GM18909 (cell line): ENCODE results near the gene SLC1A5.

ENCODE experiments used
- ATAC-seq: cut with Tn5 transposase; IDR thresholded peaks from one replicate; pipeline ENCODE4 v1.9.1; 2021; ENCODE audit warnings: mild to moderate bottlenecking; ENCODE audit not compliant: unreplicated experiment, poor library complexity

SLC1A5 gene

GRCh38 chr19:46745521-46746280 lies 42.7 kb downstream of the SLC1A5 start, which contains the start of gene FKRP:
Gene FKRP (plus strand): TSS chr19:46746057. CDS start chr19:46755451, 9,394 bp downstream.
- peak; percentile 36 for ATAC-seq

- no peak for ATAC-seq
Observed at GRCh38 chr19:46745030-46745429, 43.4 kb downstream of the SLC1A5 start.

DNA sequence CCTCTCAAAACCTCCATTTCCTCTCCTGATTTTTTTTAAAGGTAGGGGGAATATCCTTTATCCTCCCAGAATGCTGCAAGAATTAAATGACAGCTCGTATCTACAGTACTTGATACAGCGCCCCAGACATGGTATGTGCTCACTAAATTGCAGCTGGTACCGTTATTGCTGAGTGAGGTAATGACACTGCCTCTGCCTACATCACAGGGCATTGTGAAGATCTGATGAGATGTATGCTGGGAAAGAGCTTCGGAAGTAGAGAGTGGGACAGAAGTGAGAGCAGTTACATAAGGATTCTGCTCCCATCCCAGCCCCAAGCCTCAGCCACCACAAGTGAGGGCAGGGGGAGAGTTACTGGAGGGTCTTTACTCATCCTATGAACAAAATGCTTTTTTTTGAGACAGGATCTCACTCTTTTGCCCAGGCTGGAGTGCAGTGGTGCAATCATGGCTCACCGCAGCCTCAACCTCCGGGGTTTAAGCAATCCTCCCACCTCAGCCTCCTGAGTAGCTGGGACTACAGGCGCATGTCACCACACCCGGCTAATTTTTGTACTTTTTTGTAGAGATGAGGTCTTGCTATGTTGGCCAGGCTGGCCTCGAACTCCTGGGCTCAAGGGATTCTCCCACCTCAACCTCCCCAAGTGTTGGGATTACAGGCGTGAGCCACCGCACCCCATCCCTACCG lies 44.2 kb downstream of the SLC1A5 start:
- ATAC-seq: no peak

GRCh38 chr19:46742926-46743480 lies 45.4 kb downstream of the SLC1A5 start:
- no peak for ATAC-seq

GRCh38 chr19:46741447-46741846 lies 46.9 kb downstream of the SLC1A5 start:
- no peak for ATAC-seq

GRCh38 chr19:46739290-46739771 lies 49.1 kb downstream of the SLC1A5 start:
- ATAC-seq: no peak

GRCh38 chr19:46737761-46738171 lies 50.6 kb downstream of the SLC1A5 start:
- ATAC-seq: no peak

- no peak for ATAC-seq
Observed at GRCh38 chr19:46737298-46737654, 51.1 kb downstream of the SLC1A5 start.

GRCh38 chr19:46736531-46737297 lies 51.7 kb downstream of the SLC1A5 start:
- no peak for ATAC-seq

DNA sequence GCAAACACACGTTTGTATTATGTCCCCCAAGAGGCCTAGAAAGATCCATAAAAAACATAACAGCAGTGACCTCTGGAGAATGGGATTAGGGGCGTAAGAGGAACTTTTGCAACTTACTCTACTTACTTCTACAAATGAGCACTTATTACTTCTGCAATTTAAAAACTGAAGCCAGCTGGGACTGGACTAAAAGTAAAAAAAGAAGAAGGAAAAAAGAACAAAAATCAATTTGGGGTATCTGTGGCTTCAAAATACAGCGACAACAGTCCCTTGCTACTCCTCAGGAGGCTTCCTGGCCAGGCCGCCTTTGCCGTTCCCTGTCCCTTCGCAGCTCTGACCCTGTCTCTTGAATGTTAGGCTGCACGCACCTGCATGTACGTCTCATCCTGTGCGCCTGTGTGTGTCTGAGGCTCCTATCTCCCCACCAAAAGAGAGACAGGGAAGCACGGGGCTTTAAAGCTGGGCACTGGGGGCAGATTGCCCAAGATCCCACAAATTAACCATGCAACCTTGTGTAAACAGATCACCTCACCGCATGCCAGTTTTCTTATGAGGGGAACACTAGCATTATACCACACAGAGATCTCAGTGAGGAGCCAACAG lies 54.6 kb downstream of the SLC1A5 start:
- ATAC-seq: no peak

DNA sequence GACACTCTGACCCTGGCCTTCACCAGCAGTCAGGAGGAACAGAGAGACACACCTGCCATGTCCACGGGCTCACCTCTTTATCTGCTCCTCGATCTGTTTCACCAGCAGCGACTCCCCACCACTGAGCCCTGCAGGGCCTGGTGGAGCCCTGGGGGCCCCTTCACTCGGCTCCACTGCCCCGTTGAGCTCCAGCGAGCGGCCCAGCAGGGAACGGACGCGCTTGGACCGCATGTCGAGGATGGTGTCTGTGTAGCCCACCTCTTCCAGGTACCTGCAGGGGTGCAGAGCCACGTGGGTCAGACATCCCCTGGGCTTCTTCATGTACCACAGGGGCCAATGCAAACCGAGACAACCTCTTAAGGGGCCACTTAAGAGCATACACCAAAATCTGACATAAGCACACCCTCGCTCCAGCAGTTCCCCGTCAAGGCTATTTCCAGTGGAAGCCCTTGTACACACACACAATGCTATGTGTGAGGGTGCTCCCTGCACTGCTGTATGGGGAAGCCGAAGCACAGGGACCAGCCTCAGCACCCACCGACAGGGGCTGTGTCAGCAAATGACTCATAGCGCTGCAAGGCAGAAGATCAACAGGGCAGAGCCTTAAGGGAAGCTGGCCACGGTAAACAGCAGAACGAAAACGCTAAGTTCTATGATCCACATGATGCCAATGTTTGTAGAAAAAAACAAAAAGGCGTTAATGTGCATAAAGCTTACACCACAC lies 55.3 kb downstream of the SLC1A5 start:
- no peak for ATAC-seq

DNA sequence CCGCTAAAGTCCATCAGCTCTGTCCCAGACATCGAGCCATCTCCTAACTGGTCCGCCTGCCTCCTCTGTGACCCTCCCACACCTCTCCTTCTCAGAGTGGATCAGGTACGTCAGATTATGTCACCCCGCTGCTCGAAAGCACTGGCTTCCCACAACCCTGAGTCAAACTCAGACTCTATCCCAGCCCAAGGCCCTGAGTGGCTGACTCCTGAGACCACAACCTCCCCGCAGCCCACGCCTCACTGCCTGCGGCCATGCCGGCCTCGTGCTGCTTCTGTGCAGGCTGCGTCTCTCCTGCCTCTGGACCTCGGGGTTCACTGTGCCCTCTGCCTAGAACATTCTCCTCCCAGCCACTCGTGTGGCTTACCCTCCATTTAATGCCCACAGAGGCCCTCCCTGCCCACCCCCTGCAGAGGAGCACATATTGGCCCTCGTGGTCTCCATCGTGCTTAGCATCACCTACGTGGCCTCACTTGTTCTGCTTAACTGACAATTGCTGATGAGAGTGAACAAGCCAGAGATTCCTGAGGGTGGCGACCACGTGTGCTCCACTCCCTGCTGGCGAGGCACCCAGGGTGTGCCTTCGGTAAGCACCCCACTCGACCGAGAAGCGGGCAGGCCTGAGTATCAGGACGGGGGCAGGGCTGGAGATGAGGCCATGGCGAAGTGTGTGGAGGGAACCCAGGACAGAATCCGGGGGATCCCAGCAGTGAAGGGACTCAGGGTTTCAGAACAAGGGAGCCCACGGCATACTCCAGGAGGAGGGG lies 56.0 kb downstream of the SLC1A5 start:
- ATAC-seq: no peak

DNA sequence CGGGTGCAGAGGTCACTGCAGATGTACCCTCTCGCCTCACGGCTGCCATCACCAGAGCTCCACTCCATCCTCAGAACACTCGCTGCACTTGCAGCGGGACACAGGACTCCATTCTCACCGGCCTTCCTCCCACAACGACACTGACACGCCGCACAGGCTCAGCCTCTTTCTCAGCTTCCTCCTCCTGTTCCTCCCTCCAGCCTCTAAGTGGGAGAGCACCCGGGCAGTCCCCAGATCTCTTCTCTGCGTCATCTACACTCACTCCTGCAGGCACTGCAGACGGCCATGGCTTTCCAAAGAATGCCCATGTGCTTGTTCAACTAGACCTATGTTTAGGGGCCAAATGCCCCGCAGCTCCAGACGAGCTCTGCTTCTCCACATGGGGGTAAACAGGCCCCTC lies 56.8 kb downstream of the SLC1A5 start:
- ATAC-seq: no peak

DNA sequence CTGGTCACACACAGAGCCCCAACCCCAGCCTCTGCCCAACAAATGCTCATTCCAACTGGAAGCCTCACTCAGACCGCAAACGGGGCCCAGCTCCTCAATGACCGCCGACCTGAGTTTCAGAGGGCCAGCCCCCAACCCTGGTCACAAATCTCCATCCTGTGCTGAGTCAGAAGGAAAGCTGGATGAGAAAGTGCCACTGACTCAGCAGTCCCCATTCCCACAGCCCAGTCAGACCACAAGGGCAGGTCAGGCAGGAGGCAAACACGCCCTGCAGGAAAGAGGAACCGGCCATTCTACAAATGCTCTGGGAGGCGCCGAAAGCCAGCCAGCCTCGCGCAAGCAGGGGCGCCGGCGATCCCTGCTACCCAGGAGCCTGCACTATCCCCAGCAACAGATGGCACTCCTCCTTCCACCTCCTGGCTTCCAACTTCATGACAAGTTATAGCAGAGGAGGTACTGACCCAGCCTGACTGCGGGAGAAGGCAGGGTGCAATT lies 57.3 kb downstream of the SLC1A5 start:
- ATAC-seq: no peak

DNA sequence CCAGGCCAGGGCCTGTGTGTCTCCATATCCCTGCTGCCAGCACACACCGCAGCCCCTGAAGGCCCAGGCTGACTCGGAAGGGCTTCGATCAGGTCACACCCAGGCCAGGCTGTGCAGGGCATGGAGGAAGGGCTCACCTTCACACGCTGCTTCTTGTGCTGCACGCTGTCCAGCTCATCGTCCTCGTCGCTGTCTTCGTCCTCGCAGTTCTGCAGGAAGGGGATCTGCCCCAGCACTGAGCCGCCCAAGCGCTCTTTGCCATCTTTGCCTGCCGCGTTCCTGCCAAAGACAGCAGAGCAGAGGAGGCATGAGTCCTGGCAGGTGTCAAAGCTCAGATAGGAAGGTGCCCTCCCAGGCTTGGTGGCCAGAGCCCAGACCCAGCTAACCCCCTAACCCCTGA lies 57.8 kb downstream of the SLC1A5 start:
- ATAC-seq: no peak

DNA sequence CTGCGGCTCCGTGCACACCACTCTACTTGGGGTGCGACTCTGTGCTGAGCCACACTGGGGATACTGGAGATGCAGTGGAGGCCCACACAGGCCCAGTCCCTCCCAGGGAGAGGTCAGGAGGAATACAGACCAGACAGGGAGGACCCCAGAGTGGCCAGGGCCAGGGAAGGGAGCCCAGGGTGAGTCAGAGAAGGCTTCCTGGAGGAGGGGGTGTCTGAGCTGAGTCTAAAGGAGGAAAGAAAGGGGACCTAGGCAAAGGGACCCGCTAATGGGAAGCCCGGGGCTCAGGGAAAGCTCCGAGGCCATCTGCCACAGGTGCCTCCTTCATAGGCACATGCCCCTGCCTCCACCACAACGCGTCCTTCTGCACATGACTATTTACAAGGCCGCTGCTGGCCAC lies 58.2 kb downstream of the SLC1A5 start:
- no peak for ATAC-seq

DNA sequence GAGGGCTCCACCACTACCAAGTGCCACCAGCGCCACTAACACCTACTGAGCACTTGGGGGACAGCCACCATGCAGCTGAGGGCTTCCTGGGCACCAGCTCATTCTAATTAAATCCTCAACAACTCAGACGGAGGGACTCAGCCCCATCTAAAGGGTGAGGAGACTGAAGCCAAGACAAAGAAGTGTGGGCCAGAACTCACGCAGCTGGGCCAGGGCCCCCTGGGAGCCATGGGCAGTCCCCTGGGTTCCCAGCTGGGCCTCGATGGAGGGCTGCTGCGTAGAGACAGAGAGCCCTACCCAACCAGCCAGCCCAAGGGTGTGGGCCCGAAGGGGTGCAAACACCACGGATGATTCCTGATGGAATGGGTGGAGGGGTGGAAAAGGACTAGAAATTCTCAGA lies 58.7 kb downstream of the SLC1A5 start:
- no peak for ATAC-seq

- ATAC-seq: no peak
Observed at GRCh38 chr19:46728693-46729339, 59.6 kb downstream of the SLC1A5 start.
